NCI-H748 (cell line): ENCODE data around the gene CNOT6.
A peak's percentile ranks its signal among the peaks of the same experiment; 100 is the strongest.
"Not testable (repeated sequence)": the region's sequence is repeated elsewhere in the genome, so short reads cannot be mapped to it uniquely, and the experiment has no call there.

Experiments used
- DNase-seq: peaks from one replicate; lab custom pipeline; 2025; ENCODE audit not compliant: unreplicated experiment; lab: John Stamatoyannopoulos, UW

Gene CNOT6

GRCh38 chr5:180494060-180494509, at the start of gene CNOT6:
TSS of gene CNOT6 (plus strand) at chr5:180494379. CDS start at chr5:180529277, 34,898 bp downstream.
- peak; percentile 94 for DNase-seq

- no peak for DNase-seq
Measured at GRCh38 chr5:180454752-180455151, 39.4 kb upstream of the CNOT6 start.

- DNase-seq, result no peak
Measured at GRCh38 chr5:180455872-180456271, 38.3 kb upstream of the CNOT6 start.

- DNase-seq, result no peak
Measured at GRCh38 chr5:180456792-180457191, 37.4 kb upstream of the CNOT6 start.

GRCh38 chr5:180458852-180459673, 35.1 kb upstream of the CNOT6 start:
- DNase-seq, result not testable (repeated sequence)

- not testable (repeated sequence) for DNase-seq
Measured at GRCh38 chr5:180459674-180460142, 34.5 kb upstream of the CNOT6 start.

- DNase-seq, result no peak
Measured at GRCh38 chr5:180460834-180461233, 33.3 kb upstream of the CNOT6 start.

GRCh38 chr5:180461303-180461702, 32.9 kb upstream of the CNOT6 start:
- DNase-seq, result no peak

- DNase-seq, result no peak
Measured at GRCh38 chr5:180463216-180463900, 30.8 kb upstream of the CNOT6 start.

- DNase-seq, result no peak
Measured at GRCh38 chr5:180463916-180464602, 30.1 kb upstream of the CNOT6 start.

- DNase-seq, result no peak
Measured at GRCh38 chr5:180464603-180464970, 29.6 kb upstream of the CNOT6 start.

GRCh38 chr5:180465052-180465451, 29.1 kb upstream of the CNOT6 start:
- DNase-seq, result not testable (repeated sequence)

- DNase-seq, result no peak
Measured at GRCh38 chr5:180466316-180466715, 27.9 kb upstream of the CNOT6 start.

- no peak for DNase-seq
Measured at GRCh38 chr5:180467028-180467975, 26.9 kb upstream of the CNOT6 start.

- no peak for DNase-seq
Measured at GRCh38 chr5:180467989-180468731, 26.0 kb upstream of the CNOT6 start.

- DNase-seq, result no peak
Measured at GRCh38 chr5:180468732-180469585, 25.2 kb upstream of the CNOT6 start.

GRCh38 chr5:180469586-180469865, 24.7 kb upstream of the CNOT6 start:
- DNase-seq, result no peak

- no peak for DNase-seq
Measured at GRCh38 chr5:180469866-180470265, 24.3 kb upstream of the CNOT6 start.

- DNase-seq, result no peak
Measured at GRCh38 chr5:180470361-180470760, 23.8 kb upstream of the CNOT6 start.
